Peyer's patch (tissue), 4 donors: ENCODE measurements around the gene CALCOCO1.

Experiments used
- CTCF ChIP-seq, 6 experiments: fragments of 450-650 bp in 4 of 6; fragments of 200-600 bp in 2 of 6; sonication (generic) in 1 of 6; IDR thresholded peaks; one replicate each; pipeline ENCODE4 v1.5.1; 2017 to 2019; ENCODE audit warnings: antibody characterized with exemption in 6 of 6, mild to moderate bottlenecking in 3 of 6, moderate library complexity in 1 of 6
- POLR2A ChIP-seq, 2 donors: fragments of 450-650 bp; IDR thresholded peaks; one replicate each; pipeline ENCODE4 v1.5.1; 2017; ENCODE audit warnings: antibody characterized with exemption in 2 of 2, mild to moderate bottlenecking in 2 of 2, moderate library complexity in 2 of 2

- TF ChIP-seq CTCF (IDR thresholded peaks at IDR 0.05) (no peak), POLR2A (IDR thresholded peaks at IDR 0.05) (no peak)
Observed at GRCh38 chr12:53659011-53659551, 68.2 kb downstream of the CALCOCO1 start.
